SH-SY5Y (cell line): Measurements from ENCODE around the gene TOX3.

Experiments used
- GATA2 ChIP-seq: IDR thresholded peaks from 2 replicates; pipeline ENCODE4 v1.6.1; 2011; ENCODE audit warnings: mild to moderate bottlenecking, low read depth, low read length
- GATA3 ChIP-seq: IDR thresholded peaks from 2 replicates; pipeline ENCODE4 v1.6.1; 2011; ENCODE audit warnings: low read depth, mild to moderate bottlenecking, low read length, moderate library complexity

- no peak for TF ChIP-seq GATA2
- TF ChIP-seq GATA3 = no peak
Observed at GRCh38 chr16:52570495-52571091, 23.6 kb upstream of the TOX3 start.
